GM18909 (cell line): ENCODE measurements around the gene PNPLA1.

ENCODE experiments used
- ATAC-seq: cut with Tn5 transposase; IDR thresholded peaks from one replicate; pipeline ENCODE4 v1.9.1; 2021; ENCODE audit warnings: mild to moderate bottlenecking; ENCODE audit not compliant: unreplicated experiment, poor library complexity

Gene PNPLA1

DNA sequence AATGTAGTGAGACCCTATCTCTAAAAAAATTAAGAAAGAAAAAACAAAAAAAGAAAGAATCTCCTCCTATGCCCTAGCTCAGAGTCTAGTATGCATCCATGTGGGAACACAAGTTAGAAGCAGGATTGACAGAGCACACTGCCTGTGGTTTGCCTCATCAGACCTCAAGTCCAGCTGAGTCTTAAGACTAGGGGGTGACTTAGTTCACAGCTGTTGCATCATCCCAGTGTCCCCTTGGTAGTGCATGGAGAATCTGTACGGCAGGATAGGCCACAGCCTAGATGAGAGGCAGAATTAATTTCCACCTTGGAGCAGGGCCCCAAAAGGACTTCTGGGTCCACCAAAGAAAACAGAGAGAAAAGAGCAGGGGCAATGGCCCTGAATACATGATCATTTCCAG is 13.7 kb downstream of the PNPLA1 start:
- ATAC-seq, result no peak

GRCh38 chr6:36284359-36284758 is 14.5 kb downstream of the PNPLA1 start:
- no peak for ATAC-seq

GRCh38 chr6:36285187-36285671 is 15.4 kb downstream of the PNPLA1 start:
- no peak for ATAC-seq

DNA sequence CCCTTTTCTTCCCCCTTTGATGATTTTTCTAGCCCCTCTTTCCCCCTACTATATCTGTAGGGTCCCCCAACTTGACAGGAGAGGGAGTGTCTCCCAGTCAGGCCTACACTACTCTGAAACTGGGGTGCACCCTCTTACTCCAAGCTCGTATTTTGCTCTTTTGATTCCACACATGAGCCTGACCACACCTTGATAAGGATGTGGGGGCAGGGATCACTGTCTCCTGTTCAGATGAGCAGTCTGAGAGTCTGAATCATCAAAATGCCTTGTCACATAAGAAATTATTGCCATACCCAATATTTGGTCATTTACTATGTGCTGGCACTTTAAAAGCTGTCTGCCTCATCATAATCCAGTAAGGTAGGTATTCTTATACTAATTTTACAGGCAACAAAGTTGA is 15.9 kb downstream of the PNPLA1 start:
- ATAC-seq, result no peak

DNA sequence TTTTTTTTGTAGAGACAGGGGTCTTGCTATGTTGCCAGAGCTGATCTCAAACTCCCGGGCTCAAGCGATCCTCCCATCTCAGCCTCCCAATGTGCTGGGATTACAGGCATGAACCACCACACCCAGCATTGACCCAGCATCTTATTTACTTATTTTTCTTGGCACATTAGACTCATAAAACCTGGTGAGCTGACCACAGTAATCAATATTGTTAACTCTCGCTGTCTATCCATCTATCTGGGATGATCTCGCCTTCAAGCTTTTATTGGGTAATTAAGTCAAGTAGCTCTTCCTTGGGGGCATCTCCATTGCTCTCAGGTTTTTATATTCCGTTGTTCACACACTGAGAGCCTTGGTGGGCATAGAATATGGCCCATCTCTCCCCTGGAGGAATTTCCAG is 17.0 kb downstream of the PNPLA1 start:
- no peak for ATAC-seq

GRCh38 chr6:36289281-36289878 is 19.5 kb downstream of the PNPLA1 start:
- no peak for ATAC-seq

GRCh38 chr6:36290668-36291620 is 21.1 kb downstream of the PNPLA1 start:
- no peak for ATAC-seq

GRCh38 chr6:36292170-36292569 is 22.3 kb downstream of the PNPLA1 start:
- ATAC-seq, result no peak

DNA sequence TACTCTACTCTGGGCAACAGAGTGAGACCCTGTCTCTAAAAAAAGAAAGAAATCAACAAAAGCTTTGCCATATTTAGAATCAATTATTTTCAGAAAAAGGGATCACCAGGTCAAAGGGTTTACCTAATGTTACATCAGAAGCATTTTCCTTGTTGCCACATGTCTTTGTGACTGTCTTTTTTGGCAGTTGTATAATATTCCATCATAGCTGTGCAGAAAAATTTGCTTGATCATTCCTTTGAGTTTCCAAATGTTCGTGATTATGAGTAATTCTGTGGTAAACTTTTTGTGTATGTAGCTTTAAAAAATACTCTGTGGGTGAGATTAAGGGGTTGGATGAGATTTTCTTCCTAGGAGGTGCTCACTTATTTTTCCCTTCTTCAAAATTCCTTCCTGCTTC is 26.4 kb downstream of the PNPLA1 start:
- no peak for ATAC-seq

DNA sequence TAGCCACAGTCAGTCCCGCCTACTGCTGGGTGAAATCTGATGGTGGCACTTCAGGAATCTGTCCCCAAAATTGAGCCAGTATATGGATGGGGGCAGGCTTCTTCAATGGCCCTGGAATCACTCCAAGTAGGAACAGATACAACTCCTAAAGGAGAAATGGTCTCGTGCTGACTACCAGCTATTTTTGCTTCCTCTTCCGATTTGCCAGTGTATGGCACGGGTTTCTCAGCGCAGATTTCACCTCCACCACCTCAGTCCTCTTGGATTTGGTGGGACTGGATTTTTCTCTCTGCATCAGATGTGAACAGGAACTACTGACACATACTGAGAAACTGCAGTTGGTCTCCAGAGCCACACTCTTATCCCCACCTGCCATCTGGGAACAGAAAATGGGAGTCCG is 27.2 kb downstream of the PNPLA1 start:
- ATAC-seq, result no peak

DNA sequence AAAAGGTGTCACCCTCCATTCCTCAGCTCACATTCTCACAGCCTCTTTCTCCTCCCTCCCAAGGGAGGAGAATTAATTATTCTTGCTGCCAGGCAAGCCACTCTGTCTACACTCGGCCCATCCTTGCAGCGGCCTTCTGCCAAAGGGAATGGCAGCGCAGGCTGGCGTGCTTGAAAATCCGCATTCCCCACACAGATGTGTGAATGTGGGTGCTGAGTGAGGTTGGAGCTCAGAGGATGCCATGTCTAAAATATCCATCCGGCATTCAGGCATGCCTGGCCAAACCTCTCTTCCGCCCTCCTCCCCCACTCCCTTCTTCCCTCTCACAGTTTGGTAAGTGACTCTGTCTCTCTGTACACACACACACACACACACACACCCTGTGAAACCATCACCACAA is 27.7 kb downstream of the PNPLA1 start:
- ATAC-seq, result no peak

DNA sequence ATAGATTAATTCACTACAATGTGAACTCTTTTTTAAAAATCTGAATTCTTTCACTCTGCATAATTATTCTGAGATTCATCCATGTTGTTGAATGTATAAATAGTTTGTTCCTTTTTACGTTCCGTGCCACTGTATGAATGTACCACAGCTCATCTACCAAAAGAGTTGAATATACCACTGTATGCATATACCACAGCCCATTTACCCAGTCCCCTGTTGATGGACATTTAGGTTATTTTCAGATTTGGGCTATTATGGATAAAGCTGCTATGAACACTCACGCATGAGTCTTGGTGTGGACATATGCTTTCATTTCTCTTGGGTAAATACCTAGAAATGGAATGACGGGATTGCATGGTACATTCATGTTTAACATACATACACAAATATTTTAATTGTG is 28.2 kb downstream of the PNPLA1 start:
- ATAC-seq, result no peak

DNA sequence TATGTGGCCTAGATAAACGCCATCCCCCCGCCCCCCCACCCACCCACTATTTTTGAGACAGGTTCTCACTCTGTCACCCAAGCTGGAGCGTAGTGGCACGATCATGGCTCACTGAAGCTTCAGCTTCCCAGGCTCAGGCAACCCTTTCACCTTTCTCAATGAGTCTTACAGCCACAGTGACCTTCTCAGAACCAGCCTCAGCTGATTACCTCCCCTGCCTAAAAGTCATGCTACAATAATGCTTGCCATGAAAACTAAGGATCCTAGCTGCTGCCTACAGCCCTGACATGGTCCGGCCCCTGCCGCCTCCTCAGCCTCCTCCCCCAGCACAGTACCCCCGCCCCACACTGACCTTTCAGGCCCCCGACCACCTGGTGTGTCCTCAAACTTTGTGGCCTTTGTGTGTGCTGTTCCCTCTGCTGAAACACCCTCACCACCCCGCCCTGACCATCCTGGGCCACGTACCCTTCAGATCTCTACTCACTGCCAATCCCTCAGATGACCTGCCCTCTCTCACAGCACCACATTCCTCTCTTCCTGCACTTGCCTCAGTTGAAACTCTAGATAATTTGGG is 31.3 kb downstream of the PNPLA1 start:
- ATAC-seq, result no peak

GRCh38 chr6:36301781-36302180 is 31.9 kb downstream of the PNPLA1 start:
- ATAC-seq, result no peak

DNA sequence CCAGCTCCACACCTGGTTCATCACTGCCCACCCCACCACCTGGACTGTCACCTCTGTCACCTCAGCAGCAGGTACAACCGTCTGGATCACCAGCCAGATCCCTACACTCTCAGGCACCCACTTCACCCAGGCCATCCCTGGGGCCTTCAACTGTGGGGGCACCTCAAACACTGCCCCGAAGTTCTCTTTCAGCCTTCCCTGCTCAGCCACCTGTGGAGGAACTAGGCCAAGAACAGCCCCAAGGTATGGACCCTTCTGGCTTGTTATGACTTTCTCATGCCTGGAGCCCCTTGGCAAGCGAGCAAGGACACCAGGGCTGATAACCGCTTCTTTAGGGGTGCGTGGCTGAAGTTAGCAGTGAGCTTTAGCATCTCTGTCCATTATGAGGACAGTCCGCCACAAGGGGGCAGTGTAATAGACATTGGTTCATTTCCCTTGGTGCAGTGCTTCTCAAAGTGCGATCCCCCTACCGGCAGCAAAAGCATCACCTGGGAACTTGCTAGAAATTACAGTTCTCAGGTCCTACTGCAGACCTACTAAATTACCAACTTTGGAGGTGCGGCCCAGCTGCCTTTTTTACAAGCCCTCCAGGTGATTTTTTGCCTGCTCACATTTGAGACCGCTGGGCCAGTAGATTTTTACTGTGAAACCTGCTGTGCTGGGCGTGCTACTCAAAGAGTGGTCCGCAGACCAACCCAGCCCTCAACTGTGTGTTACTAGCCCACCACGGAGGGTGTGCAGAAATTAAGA is 32.5 kb downstream of the PNPLA1 start:
- peak; percentile 74 for ATAC-seq

- ATAC-seq, result no peak
Measured at GRCh38 chr6:36305885-36306284, 36.0 kb downstream of the PNPLA1 start.

GRCh38 chr6:36306375-36306774 is 36.5 kb downstream of the PNPLA1 start:
- no peak for ATAC-seq

DNA sequence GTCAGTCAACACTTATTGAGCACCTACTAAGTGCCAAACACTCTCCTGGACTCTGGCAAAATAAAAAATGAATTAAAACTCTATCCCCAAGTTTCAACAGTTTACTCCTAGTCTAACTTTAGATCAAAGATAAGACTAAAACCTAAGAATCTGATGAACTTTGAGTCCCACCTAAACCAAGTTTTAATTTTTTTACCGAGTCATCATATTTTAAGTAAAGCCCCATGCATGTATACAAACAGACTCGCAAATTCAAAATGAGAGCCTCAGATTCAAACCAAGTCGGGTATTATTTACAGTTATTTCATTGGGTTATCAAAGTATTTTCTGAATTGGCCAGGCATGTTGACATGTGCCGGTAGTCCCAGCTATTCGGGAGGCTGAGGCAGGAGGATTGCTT is 38.7 kb downstream of the PNPLA1 start:
- ATAC-seq, result no peak

DNA sequence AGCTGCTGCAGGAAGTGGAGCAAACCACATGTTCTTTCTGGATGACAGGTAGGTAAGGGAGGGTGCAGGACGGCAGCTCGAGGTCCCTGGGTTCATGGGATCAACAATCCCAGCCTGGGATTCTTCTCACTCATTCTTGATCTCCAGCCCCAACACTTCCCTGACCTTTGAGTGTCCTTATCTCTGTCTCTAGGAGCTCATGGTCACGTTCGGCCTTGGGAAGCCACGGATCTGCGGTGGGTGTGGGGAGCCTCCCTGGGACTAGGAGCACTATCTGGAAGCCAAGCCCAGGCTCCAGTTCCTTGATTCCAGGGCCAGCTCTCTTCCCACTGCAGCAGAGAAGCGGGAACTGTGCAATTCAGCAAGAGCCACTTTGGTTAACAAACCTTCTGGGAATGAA is 39.3 kb downstream of the PNPLA1 start:
- no peak for ATAC-seq

- ATAC-seq, result no peak
Measured at GRCh38 chr6:36309900-36310299, 40.0 kb downstream of the PNPLA1 start.
